ENCODE measurements around the gene OR5H15. TPM values are rescaled to one million over a fixed set of nuclear protein-coding genes. Genes with fewer than 3 reads are reported as not detected.
"Not testable (repeated sequence)": the region's sequence is repeated elsewhere in the genome, so short reads cannot be mapped to it uniquely, and the experiment has no call there.

The OR5H15 gene
- not detected for total RNA-seq
- total RNA-seq = 0 reads per million in 2 donors

- no peak within 1 kb of the TSS for H3K27ac Mint-ChIP-seq
- DNase-seq = no peak
- ATAC-seq = no peak
- H3K4me3 Mint-ChIP-seq = no peak within 1 kb of the TSS
- peaks cover 14% of the 10 kb centered on the region for H3K27me3 Mint-ChIP-seq
- H3K4me1 Mint-ChIP-seq = no peaks in the 10 kb centered on the region
- H3K36me3 Mint-ChIP-seq (ENCODE audit: low read depth) = no peaks in the 10 kb centered on the region
- no peaks in the 10 kb centered on the region for H3K9me3 ChIP-seq (ENCODE audit: control insufficient read depth, low read length, poor library complexity, severe bottlenecking)
These were observed at the start of gene OR5H15 for GRCh38 chr3:98166396-98166795. OR5H15 (plus strand) TSS chr3:98166696; CDS start chr3:98168700, 2,004 bp downstream.

DNA sequence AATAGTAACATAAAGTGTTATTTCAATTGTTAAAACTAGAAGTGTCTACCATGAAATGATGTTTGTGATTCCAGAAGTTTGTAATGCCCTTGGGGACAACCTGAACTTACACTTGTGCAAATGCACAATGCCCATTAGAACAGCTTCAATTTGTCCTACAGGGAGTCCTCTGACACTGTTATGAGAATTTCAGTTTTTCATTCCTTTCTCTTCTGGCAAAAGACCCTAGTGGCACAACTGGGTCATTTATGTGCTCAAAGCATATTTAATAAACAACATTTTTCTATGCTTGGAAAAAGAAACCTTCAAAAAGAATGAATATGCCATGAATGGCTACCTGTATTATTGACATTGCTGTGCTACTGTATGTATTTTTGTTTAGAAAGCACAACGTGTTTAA is 36.1 kb upstream of the OR5H15 start, which contains the start of gene OR5H1:
TSS of gene OR5H1 (plus strand) at position 301 of the 400 bp plus-strand sequence. CDS start 1,977 bp downstream, outside the sequence.
- DNase-seq (no peak), ATAC-seq (no peak)
- H3K36me3 Mint-ChIP-seq (ENCODE audit: low read depth) = no peaks in the 10 kb centered on the region
- no peak within 1 kb of the TSS for H3K4me3 Mint-ChIP-seq
- no peaks in the 10 kb centered on the region for H3K9me3 ChIP-seq (ENCODE audit: control insufficient read depth, low read length, poor library complexity, severe bottlenecking)
- H3K27ac Mint-ChIP-seq = no peak within 1 kb of the TSS
- H3K4me1 Mint-ChIP-seq = no peaks in the 10 kb centered on the region
- peaks cover 16% of the 10 kb centered on the region for H3K27me3 Mint-ChIP-seq

- ATAC-seq (no peak), DNase-seq (no peak)
- H3K9me3 ChIP-seq (ENCODE audit: control insufficient read depth, low read length, poor library complexity, severe bottlenecking) = no peaks in the 10 kb centered on the region
- Mint-ChIP-seq H3K4me1 (no peaks in the 10 kb centered on the region), H3K27me3 (peaks cover 30% of the 10 kb centered on the region), H3K27ac (no peak overlapping the region), H3K36me3 (ENCODE audit: low read depth) (no peaks in the 10 kb centered on the region), H3K4me3 (no peak overlapping the region)
These were observed 29.9 kb upstream of the OR5H15 start for GRCh38 chr3:98136631-98137030.

DNA sequence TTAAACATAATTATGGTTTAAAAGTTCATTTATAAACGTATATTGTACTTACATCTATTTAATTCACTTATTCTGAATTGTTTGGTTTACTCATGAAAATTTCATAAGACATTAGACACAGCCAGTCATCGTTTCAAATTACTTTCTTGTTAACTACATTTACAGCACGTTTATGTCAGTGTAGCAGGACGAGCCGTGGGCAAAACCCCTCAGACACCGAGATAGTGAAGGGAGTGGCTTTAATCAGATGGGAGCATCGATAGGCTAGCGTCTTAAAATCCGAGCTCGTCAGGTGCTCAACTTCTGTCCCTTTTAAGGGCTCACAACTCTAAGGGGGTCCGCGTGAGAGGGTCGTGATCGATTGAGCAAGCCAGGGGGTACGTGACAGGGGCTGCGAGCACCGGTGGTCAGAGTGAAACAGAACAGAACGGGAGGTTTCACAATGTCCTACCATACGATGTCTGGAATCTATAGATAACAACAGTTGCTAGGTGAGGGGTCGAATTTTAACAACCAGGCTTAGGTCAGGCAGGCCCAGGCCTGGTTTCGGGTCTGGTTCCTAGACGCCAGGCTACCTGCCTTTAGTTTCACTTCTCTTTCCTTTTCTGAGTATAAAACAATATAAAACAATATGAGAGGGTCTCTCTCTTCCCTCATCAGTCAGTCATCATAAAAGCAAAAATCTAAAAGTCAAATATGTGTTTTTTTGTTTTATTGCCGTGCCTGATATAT is 28.5 kb upstream of the OR5H15 start:
- H3K4me3 Mint-ChIP-seq; H3K9me3 ChIP-seq (ENCODE audit: control insufficient read depth, low read length, poor library complexity, severe bottlenecking); ATAC-seq; H3K27ac Mint-ChIP-seq; H3K36me3 Mint-ChIP-seq (ENCODE audit: low read depth); DNase-seq; H3K4me1 Mint-ChIP-seq: not testable (repeated sequence)
- peaks cover 25% of the 10 kb centered on the region for H3K27me3 Mint-ChIP-seq

DNA sequence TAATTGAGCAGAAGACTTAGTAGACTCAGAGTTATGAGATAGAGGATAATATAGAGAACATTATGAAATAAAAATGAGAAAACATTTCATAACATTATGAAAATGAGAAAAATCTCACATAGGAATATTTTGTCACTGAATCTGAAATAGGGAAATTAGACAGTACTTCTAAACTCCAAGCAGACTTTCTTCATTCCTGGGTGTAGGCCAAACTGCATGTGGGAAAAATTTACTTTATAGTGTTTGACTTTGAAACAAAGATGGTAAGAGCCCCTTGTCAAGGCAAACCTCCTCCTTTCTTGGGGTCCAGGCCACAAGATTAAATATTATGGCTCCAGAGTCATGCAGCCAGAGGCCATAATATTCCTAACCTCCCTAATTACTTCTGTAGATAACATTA is 26.0 kb upstream of the OR5H15 start:
- H3K27me3 Mint-ChIP-seq = peaks cover 24% of the 10 kb centered on the region
- peaks cover 2% of the 10 kb centered on the region for H3K4me1 Mint-ChIP-seq
- H3K9me3 ChIP-seq (ENCODE audit: control insufficient read depth, low read length, poor library complexity, severe bottlenecking) = no peaks in the 10 kb centered on the region
- H3K36me3 Mint-ChIP-seq (ENCODE audit: low read depth) = no peaks in the 10 kb centered on the region
- no peak overlapping the region for H3K4me3 Mint-ChIP-seq
- ATAC-seq (no peak), DNase-seq (no peak)
- no peak overlapping the region for H3K27ac Mint-ChIP-seq

- H3K9me3 ChIP-seq (ENCODE audit: control insufficient read depth, low read length, poor library complexity, severe bottlenecking) = no peaks in the 10 kb centered on the region
- no peak for DNase-seq
- ATAC-seq = no peak
- H3K4me1 Mint-ChIP-seq = peaks cover 2% of the 10 kb centered on the region
- peaks cover 11% of the 10 kb centered on the region for H3K27me3 Mint-ChIP-seq
- H3K4me3 Mint-ChIP-seq = no peak within 1 kb of the TSS
- H3K27ac Mint-ChIP-seq = no peak within 1 kb of the TSS
- H3K36me3 Mint-ChIP-seq (ENCODE audit: low read depth) = no peaks in the 10 kb centered on the region
These were observed 19.3 kb upstream of the OR5H15 start, which contains the start of gene OR5H14 for GRCh38 chr3:98147179-98147578. OR5H14 (plus strand) TSS chr3:98147479; CDS start chr3:98149386, 1,907 bp downstream.

GRCh38 chr3:98148751-98149150 is 17.7 kb upstream of the OR5H15 start:
- Mint-ChIP-seq H3K27me3 (peaks cover 7% of the 10 kb centered on the region), H3K27ac (no peak overlapping the region), H3K4me3 (no peak overlapping the region), H3K4me1 (no peaks in the 10 kb centered on the region), H3K36me3 (ENCODE audit: low read depth) (no peaks in the 10 kb centered on the region)
- H3K9me3 ChIP-seq (ENCODE audit: control insufficient read depth, low read length, poor library complexity, severe bottlenecking) = no peaks in the 10 kb centered on the region
- DNase-seq (no peak), ATAC-seq (no peak)

DNA sequence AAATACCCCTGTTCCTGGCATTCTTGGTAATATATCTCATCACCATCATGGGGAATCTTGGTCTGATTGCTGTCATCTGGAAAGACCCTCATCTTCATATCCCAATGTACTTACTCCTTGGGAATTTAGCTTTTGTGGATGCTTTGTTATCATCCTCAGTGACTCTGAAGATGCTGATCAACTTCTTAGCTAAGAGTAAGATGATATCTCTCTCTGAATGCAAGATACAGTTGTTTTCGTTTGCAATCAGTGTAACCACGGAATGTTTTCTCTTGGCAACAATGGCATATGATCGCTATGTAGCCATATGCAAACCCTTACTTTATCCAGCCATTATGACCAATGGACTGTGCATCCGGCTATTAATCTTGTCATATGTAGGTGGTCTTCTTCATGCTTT is 17.0 kb upstream of the OR5H15 start:
- not testable (repeated sequence) for H3K27me3 Mint-ChIP-seq; DNase-seq; H3K4me3 Mint-ChIP-seq; ATAC-seq; H3K27ac Mint-ChIP-seq; H3K9me3 ChIP-seq (ENCODE audit: control insufficient read depth, low read length, poor library complexity, severe bottlenecking); H3K36me3 Mint-ChIP-seq (ENCODE audit: low read depth); H3K4me1 Mint-ChIP-seq

DNA sequence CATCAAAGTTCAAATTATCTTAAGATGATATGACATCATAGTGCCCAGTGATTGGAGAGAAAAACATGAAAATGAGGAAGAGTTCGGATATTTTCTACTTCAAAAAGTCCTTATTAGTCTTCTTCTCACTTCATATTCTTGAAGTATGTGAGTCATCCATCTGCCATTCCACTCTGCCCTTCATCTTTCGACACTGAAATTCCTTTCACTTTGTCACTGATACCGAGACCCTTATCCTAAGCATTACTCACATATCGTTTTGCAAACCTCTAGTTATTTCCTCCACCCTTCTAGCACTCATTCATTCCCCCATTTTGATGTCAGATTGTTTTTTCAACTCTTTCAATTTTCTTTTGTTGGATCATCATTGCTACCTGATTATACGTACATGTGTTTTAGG is 15.3 kb upstream of the OR5H15 start:
- Mint-ChIP-seq H3K36me3 (ENCODE audit: low read depth) (no peaks in the 10 kb centered on the region), H3K27me3 (no peaks in the 10 kb centered on the region), H3K4me3 (no peak overlapping the region), H3K27ac (no peak overlapping the region), H3K4me1 (no peaks in the 10 kb centered on the region)
- ATAC-seq (no peak), DNase-seq (no peak)
- H3K9me3 ChIP-seq (ENCODE audit: control insufficient read depth, low read length, poor library complexity, severe bottlenecking) = no peaks in the 10 kb centered on the region

DNA sequence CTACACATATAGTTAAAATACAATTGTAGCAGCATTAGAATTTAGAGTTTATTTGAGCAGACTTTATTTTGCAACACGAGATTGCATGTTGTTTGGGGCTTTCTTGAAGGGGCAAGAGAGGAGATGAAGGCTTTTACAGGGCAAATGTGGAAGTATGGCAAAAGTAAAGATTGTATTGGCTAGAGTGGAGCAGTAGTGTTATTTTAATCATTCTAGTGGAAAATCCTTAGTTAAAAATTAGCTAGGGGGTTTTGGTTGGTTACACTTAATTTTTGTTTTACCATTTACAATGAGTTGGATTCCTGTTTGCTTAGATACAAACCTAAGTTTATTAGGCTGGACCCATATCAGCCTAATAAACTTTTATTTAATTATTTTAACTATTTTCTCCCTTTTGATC is 4.6 kb downstream of the OR5H15 start:
- ATAC-seq = no peak
- DNase-seq = no peak

DNA sequence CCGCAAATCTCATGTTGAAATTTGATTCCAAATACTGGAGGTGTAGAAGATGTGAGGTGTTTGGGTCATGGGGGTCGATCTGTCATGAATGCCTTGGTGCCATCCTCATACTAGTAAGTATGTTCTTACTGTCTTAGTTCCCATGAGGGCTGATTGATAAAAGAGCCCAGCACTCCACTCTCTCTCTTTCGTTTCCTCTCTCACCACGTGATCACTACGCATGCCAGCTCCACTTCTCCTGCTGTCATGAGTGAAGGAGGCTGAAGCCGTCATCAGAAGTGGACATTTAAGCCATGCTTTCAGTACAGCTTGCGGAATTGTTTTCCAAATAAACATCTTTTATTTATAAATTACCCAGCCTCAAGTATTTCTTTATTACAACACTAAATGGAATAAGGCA is 6.1 kb downstream of the OR5H15 start:
- DNase-seq (no peak), ATAC-seq (no peak)
- Mint-ChIP-seq H3K4me1 (no peaks in the 10 kb centered on the region), H3K36me3 (ENCODE audit: low read depth) (no peaks in the 10 kb centered on the region), H3K27ac (no peak overlapping the region), H3K4me3 (no peak overlapping the region), H3K27me3 (no peaks in the 10 kb centered on the region)
- no peaks in the 10 kb centered on the region for H3K9me3 ChIP-seq (ENCODE audit: control insufficient read depth, low read length, poor library complexity, severe bottlenecking)

More for the DNA sequence above, 4.6 kb downstream of the OR5H15 start:
- H3K36me3 Mint-ChIP-seq (ENCODE audit: low read depth) = no peaks in the 10 kb centered on the region
- H3K4me3 Mint-ChIP-seq = no peak overlapping the region
- no peak overlapping the region for H3K27ac Mint-ChIP-seq
- H3K4me1 Mint-ChIP-seq = no peaks in the 10 kb centered on the region
- no peaks in the 10 kb centered on the region for H3K9me3 ChIP-seq (ENCODE audit: control insufficient read depth, low read length, poor library complexity, severe bottlenecking)
- H3K27me3 Mint-ChIP-seq = peaks cover 5% of the 10 kb centered on the region

- Mint-ChIP-seq H3K27me3 (no peaks in the 10 kb centered on the region), H3K27ac (no peak overlapping the region), H3K4me3 (no peak overlapping the region), H3K36me3 (ENCODE audit: low read depth) (no peaks in the 10 kb centered on the region), H3K4me1 (no peaks in the 10 kb centered on the region)
- ATAC-seq = no peak
- no peak for DNase-seq
- H3K9me3 ChIP-seq (ENCODE audit: control insufficient read depth, low read length, poor library complexity, severe bottlenecking) = no peaks in the 10 kb centered on the region
These were observed 13.9 kb downstream of the OR5H15 start for GRCh38 chr3:98180319-98180890.

- DNase-seq (no peak), ATAC-seq (no peak)
- H3K27ac Mint-ChIP-seq = no peak overlapping the region
- no peak overlapping the region for H3K4me3 Mint-ChIP-seq
- no peaks in the 10 kb centered on the region for H3K9me3 ChIP-seq (ENCODE audit: control insufficient read depth, low read length, poor library complexity, severe bottlenecking)
- H3K36me3 Mint-ChIP-seq (ENCODE audit: low read depth) = no peaks in the 10 kb centered on the region
- H3K27me3 Mint-ChIP-seq = no peaks in the 10 kb centered on the region
- no peaks in the 10 kb centered on the region for H3K4me1 Mint-ChIP-seq
These were observed 15.7 kb downstream of the OR5H15 start for GRCh38 chr3:98182196-98182595.

DNA sequence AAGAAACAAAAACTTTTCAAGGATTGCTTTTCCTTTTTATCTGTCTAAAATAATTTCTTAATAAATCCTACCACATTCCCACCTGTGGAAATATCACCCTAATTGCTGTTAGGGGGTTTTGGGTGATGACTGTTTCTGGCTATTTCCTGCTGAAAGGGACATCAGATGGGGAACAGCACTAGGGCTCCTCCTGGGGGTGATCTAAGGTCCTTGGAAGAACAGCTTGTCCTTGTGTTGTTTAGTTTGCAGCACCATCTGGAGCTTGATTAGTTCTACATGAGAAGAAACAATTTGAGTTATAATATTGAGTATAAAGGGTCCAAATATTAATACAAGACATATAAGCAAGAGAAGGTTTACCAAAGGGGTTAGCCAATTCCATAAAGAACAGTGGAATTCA is 18.7 kb downstream of the OR5H15 start:
- DNase-seq = no peak
- ATAC-seq = no peak
- H3K36me3 Mint-ChIP-seq (ENCODE audit: low read depth) = no peaks in the 10 kb centered on the region
- no peaks in the 10 kb centered on the region for H3K27me3 Mint-ChIP-seq
- no peaks in the 10 kb centered on the region for H3K9me3 ChIP-seq (ENCODE audit: control insufficient read depth, low read length, poor library complexity, severe bottlenecking)
- peaks cover 8% of the 10 kb centered on the region for H3K4me1 Mint-ChIP-seq
- H3K4me3 Mint-ChIP-seq = no peak overlapping the region
- H3K27ac Mint-ChIP-seq = no peak overlapping the region

Data from T-helper 17 cell (primary cell).